Measurements from ENCODE around the gene RIMS1.

RIMS1 gene

DNA sequence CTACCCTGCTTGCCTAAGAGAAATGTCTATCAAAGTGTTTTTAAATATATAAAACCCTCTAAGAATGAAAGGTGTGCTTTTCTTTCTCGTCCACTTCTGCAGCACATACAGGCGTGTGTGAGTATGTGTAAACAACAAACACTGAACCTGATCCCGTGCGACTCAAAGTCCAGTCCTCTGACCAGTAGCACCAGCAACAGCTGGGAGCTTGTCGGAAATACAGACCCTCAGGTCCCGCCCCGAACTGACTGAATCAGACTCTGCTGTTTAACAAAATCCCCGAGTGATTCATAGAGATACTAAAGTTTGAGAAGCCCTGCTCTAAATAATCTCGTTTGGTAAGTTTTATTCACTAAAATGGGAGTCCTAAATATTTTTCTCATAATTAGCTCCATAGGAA is 527.5 kb downstream of the RIMS1 start:
- DNase-seq (ENCODE audit: low read depth in 2 of 2), result no peak

DNA sequence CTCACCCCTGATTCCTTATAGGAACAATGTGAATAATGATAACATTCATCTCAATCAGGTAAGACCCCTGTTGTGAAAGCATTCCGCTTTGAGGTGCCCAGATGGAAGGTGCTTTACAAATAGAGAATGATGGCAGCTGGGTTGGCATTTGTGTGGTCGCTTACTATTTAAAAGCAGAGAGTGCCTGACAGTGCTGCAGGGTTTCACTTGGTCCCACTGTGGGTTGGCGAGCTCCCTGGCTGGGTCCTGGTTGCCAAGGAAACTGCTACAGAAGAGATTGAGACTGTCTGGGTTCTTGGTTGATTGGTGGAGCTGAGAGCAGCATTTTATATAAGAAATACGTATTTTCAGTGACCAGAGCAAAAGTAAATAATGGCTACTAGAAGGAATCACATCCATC is 528.3 kb downstream of the RIMS1 start:
- DNase-seq (ENCODE audit: low read depth in 2 of 2), result no peak

DNA sequence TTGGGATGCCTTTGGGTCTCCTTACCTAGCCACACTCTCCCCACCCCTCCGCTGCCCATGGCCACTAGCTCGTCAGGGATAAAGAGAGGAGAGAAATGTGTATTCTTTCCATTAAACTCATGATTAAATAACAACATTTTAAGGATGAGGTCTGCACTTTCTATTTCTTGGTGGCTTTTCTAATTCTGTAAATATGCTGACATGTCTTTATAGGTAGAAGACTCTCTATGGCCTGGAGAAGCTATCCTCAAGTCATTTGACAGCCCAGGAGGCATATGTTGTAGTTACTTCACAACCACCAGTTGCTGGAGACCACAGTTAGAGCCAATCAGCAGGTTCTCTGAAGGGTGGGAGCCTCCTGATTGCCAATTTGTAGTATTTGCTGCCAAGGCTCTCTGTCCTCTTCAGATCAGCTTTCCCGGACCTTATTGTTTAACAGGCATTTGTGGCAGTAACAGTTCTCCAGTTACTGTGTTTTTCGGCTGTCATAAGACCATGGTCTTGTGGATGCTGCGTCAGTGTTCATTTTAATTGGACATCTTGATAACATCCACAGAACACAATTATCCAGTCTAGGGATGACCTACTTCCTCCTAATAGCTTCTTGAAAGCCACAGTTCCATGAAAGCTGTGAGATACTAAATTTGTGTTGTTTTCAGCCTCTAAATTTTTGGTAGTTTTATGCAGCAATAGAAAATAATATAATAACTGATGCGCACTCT is 530.6 kb downstream of the RIMS1 start:
- no peak for DNase-seq (ENCODE audit: low read depth in 2 of 2)

DNA sequence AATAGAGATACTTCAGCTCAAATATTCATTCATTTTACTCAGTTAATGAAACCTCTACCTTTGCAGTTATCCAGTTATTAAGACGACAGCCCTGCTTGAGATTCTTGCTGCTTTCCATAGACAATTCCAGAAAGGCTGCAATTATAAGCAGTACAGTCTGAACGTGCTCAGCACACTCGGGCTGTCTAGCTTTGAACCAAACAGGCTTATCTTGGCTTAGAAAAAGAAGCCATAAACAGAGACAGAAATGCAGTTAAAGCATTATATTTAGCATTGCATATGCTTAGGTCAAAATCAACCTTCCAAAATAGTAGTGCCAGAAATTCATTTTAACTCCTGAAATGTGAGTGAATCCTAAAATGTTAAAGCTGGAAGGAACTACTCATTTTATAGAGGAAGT is 531.4 kb downstream of the RIMS1 start:
- DNase-seq (ENCODE audit: low read depth in 2 of 2), result no peak

DNA sequence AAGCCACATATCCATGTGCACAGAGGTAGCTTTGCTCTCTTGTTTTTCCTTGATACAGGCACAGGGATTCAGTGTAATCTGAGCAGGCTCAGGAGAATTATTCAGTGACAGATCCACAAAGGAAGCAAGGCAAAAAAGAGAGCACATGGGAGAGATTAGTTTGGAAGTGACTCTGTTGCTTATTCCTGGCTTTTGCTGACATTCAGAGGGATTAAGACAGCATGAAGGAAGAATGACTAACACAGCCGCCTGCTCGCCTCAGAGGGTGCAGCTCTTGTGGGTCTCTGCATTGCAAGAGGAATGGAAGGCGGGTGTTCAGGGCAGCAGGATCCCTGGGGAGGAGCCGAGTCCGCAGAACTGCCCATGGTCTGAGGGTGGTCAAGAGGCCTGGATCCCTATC is 532.1 kb downstream of the RIMS1 start:
- DNase-seq (ENCODE audit: low read depth in 2 of 2), result no peak

DNA sequence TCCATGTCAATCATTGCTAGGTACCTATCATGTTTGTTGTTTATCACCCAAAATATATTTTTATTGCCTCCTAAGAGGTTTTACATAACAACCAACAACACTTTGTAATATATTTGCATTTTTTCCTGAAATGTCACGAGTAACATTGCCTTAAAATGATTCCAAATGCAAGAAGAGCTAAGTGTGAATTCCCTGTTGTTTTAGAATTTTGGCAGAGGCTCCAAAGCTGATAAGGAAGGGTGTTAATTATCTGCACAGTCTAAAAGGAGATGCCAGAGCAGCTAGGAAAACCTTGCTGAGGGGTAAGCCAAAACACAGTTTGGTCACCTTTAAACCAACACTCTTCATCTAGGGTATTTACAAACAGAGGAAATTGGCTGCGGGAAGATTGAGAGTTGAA is 533.6 kb downstream of the RIMS1 start:
- no peak for DNase-seq (ENCODE audit: low read depth in 2 of 2)

DNA sequence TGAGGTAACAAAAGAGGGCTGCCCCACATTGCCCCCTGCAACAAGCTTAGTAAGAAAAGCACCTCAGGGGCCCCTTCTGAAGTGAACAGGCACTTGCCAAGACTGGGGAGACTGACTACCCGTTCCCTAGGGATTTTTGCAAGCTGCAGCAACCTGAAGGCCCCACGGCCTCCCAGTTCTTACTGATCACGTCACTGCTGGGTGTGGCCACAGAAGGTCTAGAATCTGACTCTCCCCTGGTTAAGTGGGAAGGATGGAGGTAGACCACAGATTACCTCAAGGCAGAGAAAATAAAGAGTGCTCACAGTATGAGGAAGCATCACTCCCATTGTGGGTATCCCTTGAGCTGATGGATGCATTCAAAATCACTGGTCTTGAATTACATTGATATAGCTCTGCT is 534.1 kb downstream of the RIMS1 start:
- DNase-seq (ENCODE audit: low read depth in 2 of 2), result no peak

DNA sequence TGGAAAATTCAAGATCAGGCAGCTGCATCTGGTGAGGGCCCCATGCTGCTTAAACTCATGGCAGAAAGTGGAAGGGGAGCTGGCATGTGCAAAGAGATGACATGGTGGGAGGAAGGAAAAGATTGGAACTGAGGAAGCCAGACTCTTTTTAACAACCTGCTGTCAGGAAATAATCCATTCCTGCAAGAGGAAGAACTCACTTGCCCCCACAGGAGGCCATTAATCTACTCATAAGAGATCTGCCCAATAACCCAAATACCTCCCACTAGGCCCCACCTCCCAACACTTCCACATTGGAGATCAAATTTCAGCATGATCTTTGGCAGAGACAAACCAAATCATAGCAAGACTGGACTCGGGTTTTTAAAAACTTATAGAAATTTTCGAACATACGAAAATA is 535.0 kb downstream of the RIMS1 start:
- no peak for DNase-seq (ENCODE audit: low read depth in 2 of 2)

DNA sequence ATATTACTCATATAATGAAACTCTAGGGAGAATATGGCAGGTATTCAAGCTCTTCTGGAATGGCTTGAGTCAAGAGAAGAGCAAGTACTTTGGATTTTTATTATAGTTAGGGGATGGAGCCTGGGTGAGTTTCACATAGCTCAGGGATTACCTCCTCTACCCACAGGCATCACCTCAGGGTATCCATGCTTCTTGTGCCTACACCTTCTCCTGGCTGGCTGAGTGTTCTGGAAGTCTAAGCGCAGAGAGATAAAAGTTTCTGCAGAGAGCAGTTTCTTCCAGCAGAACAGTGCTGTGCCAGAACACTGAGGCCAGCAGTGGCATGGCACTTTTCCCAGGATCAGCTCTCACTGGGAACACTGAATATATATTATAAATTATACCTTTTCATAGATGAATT is 535.8 kb downstream of the RIMS1 start:
- no peak for DNase-seq (ENCODE audit: low read depth in 2 of 2)

DNA sequence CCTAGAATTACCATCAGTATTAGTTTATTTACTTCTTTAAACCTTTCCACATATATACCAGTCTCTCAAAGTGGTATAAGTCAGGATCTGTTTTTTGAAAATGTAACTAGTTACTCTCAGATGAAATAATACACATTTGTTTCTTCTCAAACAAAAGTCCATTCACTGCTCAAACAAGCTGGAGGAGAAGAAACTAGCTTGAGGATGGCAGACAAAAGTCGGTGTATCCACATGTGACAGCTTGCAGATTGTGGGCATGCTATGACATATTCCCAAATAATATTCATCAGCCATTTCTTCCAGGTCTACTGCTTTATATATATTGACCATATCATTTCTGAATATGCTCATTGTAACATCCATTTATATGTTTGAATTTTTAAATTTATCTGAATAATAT is 538.1 kb downstream of the RIMS1 start:
- DNase-seq (ENCODE audit: low read depth in 2 of 2), result no peak

DNA sequence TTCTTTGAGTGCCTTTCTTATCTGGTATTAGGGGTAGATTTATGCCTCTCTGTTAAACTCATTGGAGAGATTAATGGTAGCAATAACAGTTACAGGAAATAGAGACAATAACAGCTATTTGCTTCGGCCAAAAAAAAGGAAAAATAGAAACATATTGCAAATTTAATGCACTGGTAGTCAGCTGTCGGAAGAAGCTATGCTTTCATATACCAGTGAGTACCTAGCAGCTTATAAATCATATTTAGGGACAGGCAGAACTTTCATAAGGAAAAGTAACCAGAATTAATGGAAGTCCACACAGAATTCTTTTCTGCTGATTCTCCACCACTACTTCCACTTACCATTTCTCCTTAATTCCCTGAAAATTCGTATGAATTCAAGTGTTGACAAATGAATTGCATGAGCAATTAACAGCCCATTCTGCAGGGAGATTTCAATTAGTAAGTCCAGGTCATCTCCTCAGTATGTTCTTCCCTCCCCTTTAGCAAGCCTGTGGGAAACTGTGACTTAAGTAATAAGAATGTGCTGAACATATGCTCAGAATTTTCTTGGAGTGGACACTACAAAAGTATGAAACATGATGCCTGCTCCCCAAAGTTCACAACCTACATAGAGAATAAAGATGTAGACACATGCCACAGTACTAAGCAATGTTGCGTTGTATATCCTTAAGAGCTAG is 538.8 kb downstream of the RIMS1 start:
- DNase-seq (ENCODE audit: low read depth in 2 of 2), result no peak

DNA sequence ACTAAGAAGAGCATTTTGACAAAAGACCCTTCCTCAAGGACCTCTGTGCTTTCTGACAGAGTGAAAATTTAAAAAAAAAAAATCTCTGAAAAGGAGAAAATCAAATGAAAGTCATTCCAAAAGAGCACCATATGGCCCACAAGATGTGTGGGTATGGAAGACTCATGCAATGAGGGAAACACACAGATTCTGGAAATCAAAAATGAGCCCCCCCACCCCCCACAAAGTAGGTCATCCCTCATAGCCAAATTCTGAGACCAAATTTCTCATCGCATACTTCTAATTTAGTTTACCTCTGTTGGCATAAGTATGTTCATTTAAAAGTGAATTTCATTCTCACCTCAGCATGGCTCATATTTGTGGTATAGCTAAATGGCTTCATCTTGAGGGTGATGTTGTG is 554.3 kb downstream of the RIMS1 start:
- no peak for DNase-seq (ENCODE audit: low read depth in 2 of 2)

DNA sequence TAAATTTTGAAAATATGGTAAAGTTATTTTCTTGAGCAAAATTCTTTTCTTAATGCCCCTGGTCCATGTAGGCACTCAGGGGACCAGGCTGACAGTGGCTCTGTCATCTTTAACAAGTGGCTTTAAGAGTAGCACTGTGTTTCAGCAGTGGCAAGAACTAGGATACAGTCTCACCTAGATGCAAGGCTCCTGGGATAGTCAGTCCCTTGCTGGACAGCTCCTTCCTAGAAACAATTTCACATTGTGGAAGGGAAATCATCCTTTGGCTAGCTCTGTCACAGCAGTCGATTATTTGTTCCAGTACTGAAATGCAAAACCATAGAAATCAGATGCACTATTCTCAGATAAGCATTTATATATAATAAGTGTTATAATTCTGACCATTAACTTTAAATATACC is 560.1 kb downstream of the RIMS1 start:
- DNase-seq (ENCODE audit: low read depth in 2 of 2), result no peak

All from activated CD4-positive, alpha-beta T cell treated with anti-CD3 and anti-CD28 coated beads for 24 hours (primary cell).